HG02884 (cell line): ENCODE data around the gene DOHH.
"Not testable (repeated sequence)": the region's sequence is repeated elsewhere in the genome, so short reads cannot be mapped to it uniquely, and the experiment has no call there.

Experiments
- ATAC-seq: cut with Tn5 transposase; IDR thresholded peaks from one replicate; pipeline ENCODE4 v1.9.1; 2021; ENCODE audit warnings: mild to moderate bottlenecking, moderate library complexity; ENCODE audit not compliant: unreplicated experiment

DOHH gene

GRCh38 chr19:3459965-3460582, 40.4 kb downstream of the DOHH start:
- no peak for ATAC-seq

GRCh38 chr19:3459089-3459881, 41.2 kb downstream of the DOHH start:
- no peak for ATAC-seq

GRCh38 chr19:3458229-3459088, 42.0 kb downstream of the DOHH start:
- ATAC-seq: no peak

GRCh38 chr19:3457528-3458228, 42.8 kb downstream of the DOHH start:
- no peak for ATAC-seq

GRCh38 chr19:3456925-3457527, 43.4 kb downstream of the DOHH start:
- ATAC-seq: no peak

GRCh38 chr19:3455960-3456601, 44.4 kb downstream of the DOHH start:
- ATAC-seq: no peak

GRCh38 chr19:3455393-3455955, 45.0 kb downstream of the DOHH start:
- ATAC-seq: no peak

- no peak for ATAC-seq
These were observed 45.6 kb downstream of the DOHH start for GRCh38 chr19:3454656-3455392.

GRCh38 chr19:3453840-3454239, 46.6 kb downstream of the DOHH start:
- no peak for ATAC-seq

- not testable (repeated sequence) for ATAC-seq
These were observed 47.6 kb downstream of the DOHH start for GRCh38 chr19:3452942-3453214.

GRCh38 chr19:3452171-3452941, 48.1 kb downstream of the DOHH start:
- ATAC-seq: no peak

- no peak for ATAC-seq
These were observed 49.0 kb downstream of the DOHH start for GRCh38 chr19:3451451-3451866.

GRCh38 chr19:3450796-3451411, 49.6 kb downstream of the DOHH start:
- no peak for ATAC-seq

- ATAC-seq: no peak
These were observed 51.7 kb downstream of the DOHH start for GRCh38 chr19:3448616-3449334.

GRCh38 chr19:3446657-3447056, 53.8 kb downstream of the DOHH start:
- not testable (repeated sequence) for ATAC-seq

- no peak for ATAC-seq
These were observed 55.7 kb downstream of the DOHH start for GRCh38 chr19:3444695-3445234.
